HepG2 (cell line): Measurements from ENCODE around the gene TRAF3. TPM values are rescaled to one million over a fixed set of nuclear protein-coding genes. Genes with fewer than 3 reads are reported as not detected.

Experiments used
- ATAC-seq: fragments of 200-7000 bp; cut with Tn5 transposase; 3 replicates; pipeline ENCODE4 v1.9.1; 2020; ENCODE audit warnings: mild to moderate bottlenecking, moderate library complexity
- BruUV-seq: library from RNA; stranded (reverse); fragments of 400-500 nt; replicated peaks from 2 replicates; lab custom pipeline; 2021; lab: Mats Ljungman, UMichigan
- CTCF ChIA-PET: fragments of 300-600 bp; formaldehyde crosslinking; extraction: SDS; loops from one replicate; lab custom pipeline; 2021; ENCODE audit warnings: low total read pairs, inconsistent platforms, low intra/inter-chr PET ratio; lab: Yijun Ruan, JAX
- POLR2A ChIA-PET: fragments of 350-600 bp; sonication (Branson Sonifier 250); formaldehyde crosslinking; loops from one replicate; lab custom pipeline; 2020; ENCODE audit warnings: antibody characterized with exemption, inconsistent platforms; lab: Yijun Ruan, JAX
- DNase-seq: peaks from one replicate; pipeline ENCODE4 v3.0.0-alpha.2; 2015; ENCODE audit warnings: low spot score
- FAIRE-seq: peaks from 3 replicates; lab custom pipeline; 2011; peaks lifted over from hg19 to GRCh38; lab: Jason Lieb, UNC
- H2AFZ ChIP-seq: one replicate; pipeline ENCODE4 v1.6.1; 2011; ENCODE audit warnings: low read length, inconsistent platforms
- H3K27ac ChIP-seq: fragments of 300-600 bp; 3 replicates; pipeline ENCODE4 v1.8.0; 2011; ENCODE audit warnings: mixed run types, mild to moderate bottlenecking, mixed read lengths, low read length, inconsistent platforms; ENCODE audit not compliant: insufficient read depth; ENCODE audit errors: extremely low read length
- H3K27me3 ChIP-seq, 2 experiments: fragments of 200-600 bp in 1 of 2; 2 replicates in 1 of 2; 3 replicates in 1 of 2; pipeline versions ENCODE4 v1.6.0 to v1.8.0; 2011; ENCODE audit warnings: low read length in 2 of 2, mild to moderate bottlenecking in 2 of 2, moderate library complexity in 2 of 2, inconsistent platforms in 1 of 2; ENCODE audit not compliant: insufficient read depth in 2 of 2, control insufficient read depth in 1 of 2
- H3K36me3 ChIP-seq, 2 experiments: fragments of 200-600 bp in 1 of 2; replicated peaks in 1 of 2; 2 replicates in 1 of 2; 3 replicates in 1 of 2; pipeline versions ENCODE4 v1.5.1 to v1.8.0; 2011; ENCODE audit warnings: low read length in 2 of 2, inconsistent platforms in 1 of 2; ENCODE audit not compliant: insufficient read depth in 2 of 2, control insufficient read depth in 1 of 2
- H3K4me1 ChIP-seq: 2 replicates; pipeline ENCODE4 v1.5.1; 2012; ENCODE audit warnings: low read length, inconsistent platforms; ENCODE audit not compliant: insufficient read depth
- H3K4me2 ChIP-seq: 2 replicates; pipeline ENCODE4 v1.6.0; 2011; ENCODE audit warnings: low read depth, low read length, inconsistent platforms
- H3K4me3 ChIP-seq, 3 experiments: fragments of 200-600 bp in 1 of 3; sonication (generic), shearing (Covaris generic) in 1 of 3; replicated peaks in 1 of 3; 2 replicates each; pipeline ENCODE4 v1.5.1; 2011 to 2016; ENCODE audit warnings: low read length in 3 of 3, inconsistent platforms in 2 of 3, low read depth in 2 of 3, mild to moderate bottlenecking in 2 of 3, control low read depth in 1 of 3, mixed read lengths in 1 of 3; ENCODE audit not compliant: insufficient read depth in 1 of 3
- H3K79me2 ChIP-seq: one replicate; pipeline ENCODE4 v1.6.1; 2011; ENCODE audit warnings: low read length, inconsistent platforms; ENCODE audit not compliant: insufficient read depth
- H3K9ac ChIP-seq: 2 replicates; pipeline ENCODE4 v1.6.0; 2011; ENCODE audit warnings: mild to moderate bottlenecking, low read depth, low read length, inconsistent platforms; ENCODE audit not compliant: insufficient read depth
- H3K9me3 ChIP-seq: 2 replicates; pipeline ENCODE4 v1.5.1; 2012; ENCODE audit warnings: mild to moderate bottlenecking, low read length
- H4K20me1 ChIP-seq: 2 replicates; pipeline ENCODE4 v1.6.0; 2011; ENCODE audit warnings: inconsistent platforms, mild to moderate bottlenecking, low read length, moderate library complexity; ENCODE audit not compliant: insufficient read depth
- ATF6 ChIP-seq: sonication (generic); formaldehyde crosslinking; conservative IDR thresholded peaks from 2 replicates; pipeline ENCODE4 v1.4.0; 2020; ENCODE audit warnings: missing genetic modification reagents
- ATRX ChIP-seq: sonication (generic); formaldehyde crosslinking; IDR thresholded peaks from 2 replicates; pipeline ENCODE4 v1.4.0; 2020; ENCODE audit warnings: missing genetic modification reagents, borderline replicate concordance
- CHD4 ChIP-seq: fragments of 200-600 bp; sonication (generic); IDR thresholded peaks from 2 replicates; pipeline ENCODE4 v1.7.0; 2017; ENCODE audit warnings: mild to moderate bottlenecking, low read length, borderline replicate concordance
- DRAP1 ChIP-seq: IDR thresholded peaks from 2 replicates; pipeline ENCODE4 v1.6.1; 2016; ENCODE audit warnings: missing genetic modification reagents, missing compliant biosample characterization
- ERF ChIP-seq: IDR thresholded peaks from 2 replicates; pipeline ENCODE4 v1.6.1; 2018; ENCODE audit warnings: missing biosample characterization, missing genetic modification reagents
- GMEB1 ChIP-seq: sonication (generic); formaldehyde crosslinking; IDR thresholded peaks from 2 replicates; pipeline ENCODE4 v1.5.1; 2020; ENCODE audit warnings: missing genetic modification reagents, mild to moderate bottlenecking, borderline replicate concordance
- HOXA5 ChIP-seq: sonication (generic); formaldehyde crosslinking; IDR thresholded peaks from 2 replicates; pipeline ENCODE4 v1.4.0; 2020; ENCODE audit warnings: missing genetic modification reagents
- IRF9 ChIP-seq: sonication (generic); formaldehyde crosslinking; IDR thresholded peaks from 2 replicates; pipeline ENCODE4 v1.8.0; 2022; ENCODE audit warnings: missing genetic modification reagents, mild to moderate bottlenecking, borderline replicate concordance
- SAFB2 ChIP-seq: sonication (generic); formaldehyde crosslinking; IDR thresholded peaks from 2 replicates; pipeline ENCODE4 v1.5.1; 2020; ENCODE audit warnings: missing genetic modification reagents, low read depth, mild to moderate bottlenecking, borderline replicate concordance
- THAP8 ChIP-seq: sonication (generic); formaldehyde crosslinking; IDR thresholded peaks from 2 replicates; pipeline ENCODE4 v1.5.1; 2020; ENCODE audit warnings: missing genetic modification reagents, mild to moderate bottlenecking, borderline replicate concordance
- YEATS4 ChIP-seq: sonication (generic); formaldehyde crosslinking; IDR thresholded peaks from 2 replicates; pipeline ENCODE4 v1.4.0; 2020; ENCODE audit warnings: missing genetic modification reagents, borderline replicate concordance
- YY1 ChIP-seq: IDR thresholded peaks from 2 replicates; pipeline ENCODE4 v1.6.1; 2011; ENCODE audit warnings: low read length, low read depth, moderate library complexity, mild to moderate bottlenecking; ENCODE audit not compliant: insufficient read depth, insufficient replicate concordance
- ZBTB10 ChIP-seq: sonication (generic); formaldehyde crosslinking; IDR thresholded peaks from 2 replicates; pipeline ENCODE4 v1.4.0; 2020; ENCODE audit warnings: missing genetic modification reagents, borderline replicate concordance
- ZNF572 ChIP-seq: sonication (generic); formaldehyde crosslinking; IDR thresholded peaks from 2 replicates; pipeline ENCODE4 v1.5.1; 2020; ENCODE audit warnings: mild to moderate bottlenecking, missing genetic modification reagents
- WGBS: methylation state at CpG from one replicate; pipeline ENCODE4 v1.1.6; 2017; ENCODE audit warnings: low lambda C conversion rate; 5-methylcytosine and 5-hydroxymethylcytosine counted together
- in situ Hi-C: cut with HindIII; loops from 2 replicates; pipeline ENCODE4 v1.10.0; 2017; ENCODE audit warnings: low pct_unique_long_range_greater_than_20kb; ENCODE audit not compliant: extremely low pct_ligation_motif_present
- intact Hi-C: fragments of 100-400 bp; cut with micrococcal nuclease; formaldehyde crosslinking; loops from one replicate; pipeline ENCODE4 v1.10.0; 2022; ENCODE audit not compliant: unreplicated experiment
- polyA plus RNA-seq, 8 experiments: library from polyadenylated mRNA; depleted of rRNA in 3 of 8; stranded (reverse) in 7 of 8; unstranded in 1 of 8; fragments of >200 nt; fragmentation: Illumina TruSeq in 4 of 8; extraction: Trizol in 4 of 8; gene quantifications; 2 replicates each; pipeline versions ENCODE4 v1.2.1 to v1.2.3, GENCODE V29; 2011 to 2016; ENCODE audit warnings: low read depth in 4 of 8, missing spikeins in 1 of 8, mixed read lengths in 1 of 8; ENCODE audit not compliant: insufficient read depth in 1 of 8
- total RNA-seq, 5 experiments: library from RNA; depleted of rRNA; stranded (reverse); fragments of >200 nt; fragmentation: Illumina TruSeq; extraction: Trizol; gene quantifications; 2 replicates each; pipeline ENCODE4 v1.2.3, GENCODE V29; 2016; ENCODE audit warnings: low read depth in 1 of 5

TRAF3 gene
- total and polyA plus RNA-seq, 2 of the 13 experiments (the other 11 are each of a cell fraction or from before 2014, with no cell fraction given), result 6.9 to 12.2 TPM

- in situ Hi-C loops (no loop called here), intact Hi-C loops (no loop called here)
- H3K4me1 ChIP-seq, result peaks cover 42% of the 10 kb centered on the region
- TF ChIP-seq DRAP1 (CRISPR knock-in tag) (no peak), CHD4 (no peak), ATRX (no peak), GMEB1 (CRISPR knock-in tag) (no peak), ATF6 (CRISPR knock-in tag) (no peak), THAP8 (CRISPR knock-in tag) (no peak), ERF (CRISPR knock-in tag) (no peak), ZBTB10 (CRISPR knock-in tag) (no peak), ZNF572 (no peak), HOXA5 (CRISPR knock-in tag) (no peak), YY1 (no peak), IRF9 (CRISPR knock-in tag) (no peak), YEATS4 (no peak), SAFB2 (CRISPR knock-in tag) (no peak)
- no peak for ATAC-seq
- H3K27me3 ChIP-seq, result no peaks in the 10 kb centered on the region; a peak in 1 of 5 replicates
- ChIA-PET CTCF (no interaction called here), POLR2A (interaction anchor here (1.0 kb wide), 1 partner anchor 16 kb away, joined by 3 read pairs; no protein-coding TSS in a partner anchor)
- H3K27ac ChIP-seq, result no peak overlapping the region
- BruUV-seq, result no TSS peak
- H4K20me1 ChIP-seq, result 0 out of 2 replicates have a peak, but pooled peaks cover 4% of the 10 kb centered on the region
- no peak overlapping the region for H3K4me3 ChIP-seq
- peaks cover 59% of the 10 kb centered on the region for H3K79me2 ChIP-seq
- no peaks in the 10 kb centered on the region for H3K36me3 ChIP-seq
- H3K9ac ChIP-seq, result no peak overlapping the region
- FAIRE-seq, result no peak
- H2AFZ ChIP-seq, result no peak overlapping the region
- no peak overlapping the region for H3K4me2 ChIP-seq
- DNase-seq, result no peak
- 90% methylated on average over 4 of the region's 4 CpGs for WGBS
- no peaks in the 10 kb centered on the region for H3K9me3 ChIP-seq
Observed at GRCh38 chr14:102781063-102781462, 3.8 kb downstream of the TRAF3 start.
